OCI-LY1 (cell line): ENCODE measurements around the gene ACACA.

Experiments used
- EZH2 ChIP-seq: fragments of 200-600 bp; sonication (generic), shearing (Covaris generic); IDR thresholded peaks from 2 replicates; pipeline ENCODE4 v1.8.0; 2017; ENCODE audit warnings: borderline replicate concordance, mixed run types, mild to moderate bottlenecking, antibody characterized with exemption, low read length, moderate library complexity, mixed read lengths
- TF ChIP-seq, protein P1 (sequence below): fragments of 200-600 bp; sonication (generic), shearing (Covaris generic); IDR thresholded peaks from 2 replicates; pipeline ENCODE4 v1.5.1; 2017; ENCODE audit warnings: mild to moderate bottlenecking, antibody characterized with exemption, low read length, moderate library complexity, mixed read lengths

DNA sequence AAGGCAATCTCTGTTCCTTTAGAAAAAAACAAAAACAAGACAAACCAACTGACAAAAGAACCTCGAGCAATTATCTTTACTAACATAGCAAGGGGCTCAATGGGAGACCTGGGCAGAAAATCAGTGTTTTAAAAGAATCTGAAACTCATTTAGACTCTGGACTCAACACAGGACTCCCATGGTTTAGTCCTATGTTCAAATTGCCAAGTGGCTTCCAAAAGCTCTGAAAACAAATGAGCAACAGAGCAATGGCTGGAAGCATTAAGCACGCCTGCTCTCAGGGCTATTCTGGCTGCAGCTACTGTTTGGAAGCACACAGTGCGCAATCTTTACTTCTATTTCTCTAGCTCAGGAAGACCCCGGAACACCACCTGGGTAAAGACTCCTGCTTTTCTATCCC, 295.9 kb downstream of the ACACA start:
- TF ChIP-seq, protein P1, sequence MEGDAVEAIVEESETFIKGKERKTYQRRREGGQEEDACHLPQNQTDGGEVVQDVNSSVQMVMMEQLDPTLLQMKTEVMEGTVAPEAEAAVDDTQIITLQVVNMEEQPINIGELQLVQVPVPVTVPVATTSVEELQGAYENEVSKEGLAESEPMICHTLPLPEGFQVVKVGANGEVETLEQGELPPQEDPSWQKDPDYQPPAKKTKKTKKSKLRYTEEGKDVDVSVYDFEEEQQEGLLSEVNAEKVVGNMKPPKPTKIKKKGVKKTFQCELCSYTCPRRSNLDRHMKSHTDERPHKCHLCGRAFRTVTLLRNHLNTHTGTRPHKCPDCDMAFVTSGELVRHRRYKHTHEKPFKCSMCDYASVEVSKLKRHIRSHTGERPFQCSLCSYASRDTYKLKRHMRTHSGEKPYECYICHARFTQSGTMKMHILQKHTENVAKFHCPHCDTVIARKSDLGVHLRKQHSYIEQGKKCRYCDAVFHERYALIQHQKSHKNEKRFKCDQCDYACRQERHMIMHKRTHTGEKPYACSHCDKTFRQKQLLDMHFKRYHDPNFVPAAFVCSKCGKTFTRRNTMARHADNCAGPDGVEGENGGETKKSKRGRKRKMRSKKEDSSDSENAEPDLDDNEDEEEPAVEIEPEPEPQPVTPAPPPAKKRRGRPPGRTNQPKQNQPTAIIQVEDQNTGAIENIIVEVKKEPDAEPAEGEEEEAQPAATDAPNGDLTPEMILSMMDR: no peak
- no peak for TF ChIP-seq EZH2
